HG03521 (cell line): ENCODE results near the gene ALG10B.
A peak's percentile ranks its signal among the peaks of the same experiment; 100 is the strongest.
"Not testable (repeated sequence)": the region's sequence is repeated elsewhere in the genome, so short reads cannot be mapped to it uniquely, and the experiment has no call there.

Source experiments
- ATAC-seq: cut with Tn5 transposase; IDR thresholded peaks from one replicate; pipeline ENCODE4 v1.9.1; 2021; ENCODE audit warnings: mild to moderate bottlenecking, moderate library complexity; ENCODE audit not compliant: unreplicated experiment

ALG10B gene

GRCh38 chr12:38316391-38317129, at the start of gene ALG10B:
ALG10B (plus strand) TSS chr12:38316774; CDS start chr12:38316894, 120 bp downstream.
- peak; percentile 100 for ATAC-seq

- ATAC-seq = no peak
These were observed 48.0 kb upstream of the ALG10B start for GRCh38 chr12:38268612-38269011.

- ATAC-seq = no peak
These were observed 46.7 kb upstream of the ALG10B start for GRCh38 chr12:38269897-38270296.

GRCh38 chr12:38279756-38280155, 36.8 kb upstream of the ALG10B start:
- ATAC-seq = no peak

GRCh38 chr12:38282886-38283285, 33.7 kb upstream of the ALG10B start:
- ATAC-seq = no peak

GRCh38 chr12:38289396-38289795, 27.2 kb upstream of the ALG10B start:
- ATAC-seq = no peak

- ATAC-seq = no peak
These were observed 25.4 kb upstream of the ALG10B start for GRCh38 chr12:38291160-38291559.

- ATAC-seq = not testable (repeated sequence)
These were observed 13.6 kb upstream of the ALG10B start for GRCh38 chr12:38302972-38303371.

GRCh38 chr12:38321966-38322365, 5.4 kb downstream of the ALG10B start:
- not testable (repeated sequence) for ATAC-seq

GRCh38 chr12:38324912-38325311, 8.3 kb downstream of the ALG10B start:
- ATAC-seq = no peak

- ATAC-seq = no peak
These were observed 10.8 kb downstream of the ALG10B start for GRCh38 chr12:38327356-38327755.

- no peak for ATAC-seq
These were observed 11.8 kb downstream of the ALG10B start for GRCh38 chr12:38328306-38328895.

- not testable (repeated sequence) for ATAC-seq
These were observed 13.8 kb downstream of the ALG10B start for GRCh38 chr12:38330414-38330813.

GRCh38 chr12:38332814-38333213, 16.2 kb downstream of the ALG10B start:
- no peak for ATAC-seq

GRCh38 chr12:38342444-38342843, 25.9 kb downstream of the ALG10B start:
- ATAC-seq = no peak

- ATAC-seq = not testable (repeated sequence)
These were observed 26.7 kb downstream of the ALG10B start for GRCh38 chr12:38343256-38343655.

GRCh38 chr12:38343916-38344315, 27.3 kb downstream of the ALG10B start:
- not testable (repeated sequence) for ATAC-seq

GRCh38 chr12:38350342-38351174, 34.0 kb downstream of the ALG10B start:
- peak; percentile 98 for ATAC-seq

- ATAC-seq = not testable (repeated sequence)
These were observed 34.6 kb downstream of the ALG10B start for GRCh38 chr12:38351175-38351508.

GRCh38 chr12:38367506-38367905, 50.9 kb downstream of the ALG10B start:
- ATAC-seq = no peak

GRCh38 chr12:38370311-38370710, 53.7 kb downstream of the ALG10B start:
- ATAC-seq = no peak

- ATAC-seq = no peak
These were observed 57.2 kb downstream of the ALG10B start for GRCh38 chr12:38373784-38374183.
